ENCODE measurements around the gene LYPD6B. TPM values are rescaled to one million over a fixed set of nuclear protein-coding genes. Genes with fewer than 3 reads are reported as not detected.

Gene LYPD6B
- polyA plus RNA-seq, 3 donors, result not detected

- Histone ChIP-seq H4K20me1 (ENCODE audit: insufficient read depth, low read length) (no peaks in the 10 kb centered on the region), H3K4me3 (replicated peaks in 1 of 3; ENCODE audit: low read depth in 2 of 3, low read length in 3 of 3) (no peak overlapping the region), H3K9me3 (replicated peaks in 1 of 2; ENCODE audit: control insufficient read depth in 1 of 2, insufficient read depth in 1 of 2, low read length in 2 of 2) (no peaks in the 10 kb centered on the region), H3K4me1 (ENCODE audit: control insufficient read depth in 1 of 2, insufficient read depth in 2 of 2, low read length in 2 of 2) (no peaks in the 10 kb centered on the region), H3K27me3 (ENCODE audit: control insufficient read depth in 2 of 2, insufficient read depth in 2 of 2, low read length in 2 of 2) (peaks cover 0 to 2% of the 10 kb centered on the region in 2 donors), H3K79me2 (ENCODE audit: insufficient read depth, low read length) (no peaks in the 10 kb centered on the region), H3K36me3 (replicated peaks in 1 of 2; ENCODE audit: control insufficient read depth in 1 of 2, insufficient read depth in 2 of 2, low read length in 2 of 2) (no peaks in the 10 kb centered on the region), H2AFZ (ENCODE audit: insufficient read depth, low read depth, low read length, poor library complexity, severe bottlenecking) (no peak overlapping the region), H3K27ac (ENCODE audit: low read depth in 1 of 2, low read length in 2 of 2) (no peak overlapping the region), H3K4me2 (replicated peaks; ENCODE audit: extremely low read depth, low read length, poor library complexity, severe bottlenecking) (no peak overlapping the region), H3K9ac (ENCODE audit: insufficient read depth, low read length, poor library complexity, severe bottlenecking) (no peak overlapping the region)
- H3K4me1 Mint-ChIP-seq, result peaks cover 2% of the 10 kb centered on the region
- 79% methylated on average over 6 of the region's 9 CpGs for WGBS (ENCODE audit: insufficient coverage)
- no peak for TF ChIP-seq CTCF (IDR thresholded peaks at IDR 0.05)
- DNase-seq, result no peak
- peaks cover 0 to 3% (median 0%) of the 10 kb centered on the region in 7 donors for H3K9me3 Mint-ChIP-seq
- H3K36me3 Mint-ChIP-seq, result no peaks in the 10 kb centered on the region
- no peak overlapping the region for H3K27ac Mint-ChIP-seq
- intact Hi-C loops (cut with micrococcal nuclease), result no loop called here
- peaks cover 1 to 7% (median 3%) of the 10 kb centered on the region in 3 donors for H3K27me3 Mint-ChIP-seq (ENCODE audit: low read depth in 3 of 3)
- H3K4me3 Mint-ChIP-seq, result no peak overlapping the region
Observed at GRCh38 chr2:149221898-149222297, 183.4 kb downstream of the LYPD6B start.

DNA sequence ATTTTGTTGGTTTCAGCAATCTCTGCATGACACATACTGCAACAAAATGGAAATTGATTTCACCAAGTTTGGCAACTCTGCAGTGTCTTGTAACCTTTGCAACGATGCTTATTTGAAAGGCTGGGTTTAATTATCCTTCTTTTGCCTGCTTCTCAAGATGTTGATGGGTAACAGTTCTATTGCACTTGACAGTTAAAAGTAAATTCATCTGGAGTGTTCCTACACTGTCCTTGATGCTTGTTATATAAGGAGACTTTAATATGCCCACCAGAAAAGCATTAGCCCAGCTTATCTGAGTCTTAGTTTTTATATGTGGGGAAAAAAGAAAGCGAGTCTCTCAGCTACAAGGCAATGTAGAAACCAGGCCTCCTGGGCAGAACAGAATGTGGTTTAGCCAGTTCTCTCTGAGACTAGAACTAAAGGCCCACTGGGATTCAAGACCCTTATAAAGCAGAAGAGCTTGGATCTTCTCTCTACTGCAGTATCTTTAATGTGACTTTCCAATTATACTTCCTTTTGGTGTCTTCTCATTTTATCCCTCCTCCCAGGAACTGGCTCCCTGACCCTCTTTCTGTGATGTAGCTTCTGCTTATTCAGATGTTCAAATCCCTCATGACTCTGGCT is 185.1 kb downstream of the LYPD6B start:
- Mint-ChIP-seq H3K27me3 (ENCODE audit: low read depth in 3 of 3) (peaks cover 1 to 8% (median 3%) of the 10 kb centered on the region in 3 donors), H3K4me3 (no peak overlapping the region), H3K36me3 (no peaks in the 10 kb centered on the region), H3K9me3 (peaks cover 0 to 3% (median 0%) of the 10 kb centered on the region in 7 donors), H3K27ac (no peak overlapping the region), H3K4me1 (peaks cover 4% of the 10 kb centered on the region)
- no peak overlapping the region for H3K4me2 ChIP-seq (replicated peaks; ENCODE audit: extremely low read depth, low read length, poor library complexity, severe bottlenecking)
- no peaks in the 10 kb centered on the region for H3K36me3 ChIP-seq (replicated peaks in 1 of 2; ENCODE audit: control insufficient read depth in 1 of 2, insufficient read depth in 2 of 2, low read length in 2 of 2)
- H3K27ac ChIP-seq (ENCODE audit: low read depth in 1 of 2, low read length in 2 of 2), result no peak overlapping the region
- H3K27me3 ChIP-seq (ENCODE audit: control insufficient read depth in 2 of 2, insufficient read depth in 2 of 2, low read length in 2 of 2), result peaks cover 0 to 2% of the 10 kb centered on the region in 2 donors
- no peak for TF ChIP-seq CTCF (IDR thresholded peaks at IDR 0.05)
- no peaks in the 10 kb centered on the region for H4K20me1 ChIP-seq (ENCODE audit: insufficient read depth, low read length)
- no peaks in the 10 kb centered on the region for H3K79me2 ChIP-seq (ENCODE audit: insufficient read depth, low read length)
- intact Hi-C loops (cut with micrococcal nuclease), result no loop called here
- H3K4me3 ChIP-seq (replicated peaks in 1 of 3; ENCODE audit: low read depth in 2 of 3, low read length in 3 of 3), result no peak overlapping the region
- WGBS (ENCODE audit: insufficient coverage), result 100% methylated on average over 1 of the region's 2 CpGs
- H2AFZ ChIP-seq (ENCODE audit: insufficient read depth, low read depth, low read length, poor library complexity, severe bottlenecking), result no peak overlapping the region
- no peaks in the 10 kb centered on the region for H3K9me3 ChIP-seq (replicated peaks in 1 of 2; ENCODE audit: control insufficient read depth in 1 of 2, insufficient read depth in 1 of 2, low read length in 2 of 2)
- no peaks in the 10 kb centered on the region for H3K4me1 ChIP-seq (ENCODE audit: control insufficient read depth in 1 of 2, insufficient read depth in 2 of 2, low read length in 2 of 2)
- no peak for DNase-seq
- H3K9ac ChIP-seq (ENCODE audit: insufficient read depth, low read length, poor library complexity, severe bottlenecking), result no peak overlapping the region
